ENCODE measurements around the gene TBCK.

- no peak for TF ChIP-seq GATA3 (IDR thresholded peaks at IDR 0.05; ENCODE audit: low read depth, low read length)
- TF ChIP-seq GATA2 (IDR thresholded peaks at IDR 0.05; ENCODE audit: low read depth, low read length), result no peak
These were observed 20.6 kb upstream of the TBCK start for GRCh38 chr4:106336618-106337017.

Measured in SH-SY5Y (cell line).